ENCODE data around the gene ADAMTS2.

- no peak for TF ChIP-seq CTCF (IDR thresholded peaks at IDR 0.05; ENCODE audit: low read length)
- TF ChIP-seq EZH2 (IDR thresholded peaks at IDR 0.05; ENCODE audit: borderline replicate concordance, low read length), result no peak
Observed at GRCh38 chr5:179344431-179345182, 654 bp downstream of the ADAMTS2 start.

Data from OCI-LY1 (cell line).